ENCODE measurements around the gene SLC7A4.

Gene SLC7A4

GRCh38 chr22:21032868-21033688 lies 717 bp upstream of the SLC7A4 start:
- no peak overlapping the region for H3K4me3 ChIP-seq (ENCODE audit: low read depth in 1 of 2, low read length in 1 of 2)
- H3K36me3 ChIP-seq = no peaks in the 10 kb centered on the region
- no peaks in the 10 kb centered on the region for H3K4me1 ChIP-seq (ENCODE audit: control insufficient read depth in 1 of 2, insufficient read depth in 1 of 2, low read depth in 1 of 2, low read length in 1 of 2)
- no peak for TF ChIP-seq CTCF (IDR thresholded peaks at IDR 0.05)
- no peak overlapping the region for H3K27ac ChIP-seq
- H3K9me3 ChIP-seq = no peaks in the 10 kb centered on the region
- H3K27me3 ChIP-seq = peaks cover 71% of the 10 kb centered on the region

- H3K27me3 ChIP-seq = peaks cover 62% of the 10 kb centered on the region
- TF ChIP-seq CTCF (IDR thresholded peaks at IDR 0.05) = no peak
- no peaks in the 10 kb centered on the region for H3K9me3 ChIP-seq
- no peaks in the 10 kb centered on the region for H3K36me3 ChIP-seq
- no peak overlapping the region for H3K4me3 ChIP-seq (ENCODE audit: low read depth in 1 of 2, low read length in 1 of 2)
- H3K4me1 ChIP-seq (ENCODE audit: control insufficient read depth in 1 of 2, insufficient read depth in 1 of 2, low read depth in 1 of 2, low read length in 1 of 2) = no peaks in the 10 kb centered on the region
- no peak overlapping the region for H3K27ac ChIP-seq
Measured at GRCh38 chr22:21031545-21032036, 770 bp downstream of the SLC7A4 start.

- no peak overlapping the region for H3K27ac ChIP-seq
- no peaks in the 10 kb centered on the region for H3K9me3 ChIP-seq
- TF ChIP-seq CTCF (IDR thresholded peaks at IDR 0.05) = no peak
- no peaks in the 10 kb centered on the region for H3K36me3 ChIP-seq
- no peaks in the 10 kb centered on the region for H3K4me1 ChIP-seq (ENCODE audit: control insufficient read depth in 1 of 2, insufficient read depth in 1 of 2, low read depth in 1 of 2, low read length in 1 of 2)
- peaks cover 62% of the 10 kb centered on the region for H3K27me3 ChIP-seq
- H3K4me3 ChIP-seq (ENCODE audit: low read depth in 1 of 2, low read length in 1 of 2) = no peak overlapping the region
Measured at GRCh38 chr22:21030621-21031544, 1.5 kb downstream of the SLC7A4 start.

- Histone ChIP-seq H3K9me3 (no peaks in the 10 kb centered on the region), H3K36me3 (no peaks in the 10 kb centered on the region), H3K27me3 (peaks cover 58% of the 10 kb centered on the region), H3K27ac (no peak overlapping the region), H3K4me3 (ENCODE audit: low read depth in 1 of 2, low read length in 1 of 2) (no peak overlapping the region), H3K4me1 (ENCODE audit: control insufficient read depth in 1 of 2, insufficient read depth in 1 of 2, low read depth in 1 of 2, low read length in 1 of 2) (no peaks in the 10 kb centered on the region)
- TF ChIP-seq CTCF (IDR thresholded peaks at IDR 0.05) = no peak
Measured at GRCh38 chr22:21030032-21030431, 2.3 kb downstream of the SLC7A4 start.

- Histone ChIP-seq H3K4me3 (ENCODE audit: low read depth in 1 of 2, low read length in 1 of 2) (no peak overlapping the region), H3K9me3 (no peaks in the 10 kb centered on the region), H3K36me3 (no peaks in the 10 kb centered on the region), H3K4me1 (ENCODE audit: control insufficient read depth in 1 of 2, insufficient read depth in 1 of 2, low read depth in 1 of 2, low read length in 1 of 2) (no peaks in the 10 kb centered on the region), H3K27ac (no peak overlapping the region), H3K27me3 (peaks cover 53% of the 10 kb centered on the region)
- TF ChIP-seq CTCF (IDR thresholded peaks at IDR 0.05) = no peak
Measured at GRCh38 chr22:21029486-21030025, 2.8 kb downstream of the SLC7A4 start.
